ENCODE data around the gene FCN2. TPM values are rescaled to one million over a fixed set of nuclear protein-coding genes. Genes with fewer than 3 reads are reported as not detected.

The FCN2 gene
- total and polyA plus RNA-seq, 4 donors: 23.6 to 186 (median 121) TPM

GRCh38 chr9:134847138-134847537 lies 33.5 kb upstream of the FCN2 start:
- WGBS: 73% methylated on average over 3 of the region's 3 CpGs
- DNase-seq (ENCODE audit: low spot score): no peak
- TF ChIP-seq YY1 (IDR thresholded peaks at IDR 0.05) (no peak), RAD21 (IDR thresholded peaks at IDR 0.05) (no peak), JUND (IDR thresholded peaks at IDR 0.05) (no peak), EGR1 (IDR thresholded peaks at IDR 0.05; ENCODE audit: low read depth in 2 of 2) (no peak)
- TF ChIP-seq, protein P1, sequence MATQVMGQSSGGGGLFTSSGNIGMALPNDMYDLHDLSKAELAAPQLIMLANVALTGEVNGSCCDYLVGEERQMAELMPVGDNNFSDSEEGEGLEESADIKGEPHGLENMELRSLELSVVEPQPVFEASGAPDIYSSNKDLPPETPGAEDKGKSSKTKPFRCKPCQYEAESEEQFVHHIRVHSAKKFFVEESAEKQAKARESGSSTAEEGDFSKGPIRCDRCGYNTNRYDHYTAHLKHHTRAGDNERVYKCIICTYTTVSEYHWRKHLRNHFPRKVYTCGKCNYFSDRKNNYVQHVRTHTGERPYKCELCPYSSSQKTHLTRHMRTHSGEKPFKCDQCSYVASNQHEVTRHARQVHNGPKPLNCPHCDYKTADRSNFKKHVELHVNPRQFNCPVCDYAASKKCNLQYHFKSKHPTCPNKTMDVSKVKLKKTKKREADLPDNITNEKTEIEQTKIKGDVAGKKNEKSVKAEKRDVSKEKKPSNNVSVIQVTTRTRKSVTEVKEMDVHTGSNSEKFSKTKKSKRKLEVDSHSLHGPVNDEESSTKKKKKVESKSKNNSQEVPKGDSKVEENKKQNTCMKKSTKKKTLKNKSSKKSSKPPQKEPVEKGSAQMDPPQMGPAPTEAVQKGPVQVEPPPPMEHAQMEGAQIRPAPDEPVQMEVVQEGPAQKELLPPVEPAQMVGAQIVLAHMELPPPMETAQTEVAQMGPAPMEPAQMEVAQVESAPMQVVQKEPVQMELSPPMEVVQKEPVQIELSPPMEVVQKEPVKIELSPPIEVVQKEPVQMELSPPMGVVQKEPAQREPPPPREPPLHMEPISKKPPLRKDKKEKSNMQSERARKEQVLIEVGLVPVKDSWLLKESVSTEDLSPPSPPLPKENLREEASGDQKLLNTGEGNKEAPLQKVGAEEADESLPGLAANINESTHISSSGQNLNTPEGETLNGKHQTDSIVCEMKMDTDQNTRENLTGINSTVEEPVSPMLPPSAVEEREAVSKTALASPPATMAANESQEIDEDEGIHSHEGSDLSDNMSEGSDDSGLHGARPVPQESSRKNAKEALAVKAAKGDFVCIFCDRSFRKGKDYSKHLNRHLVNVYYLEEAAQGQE (IDR thresholded peaks at IDR 0.05): no peak
- no peak overlapping the region for H3K9ac ChIP-seq (ENCODE audit: low read depth in 1 of 2, low read length in 2 of 2)
- no peaks in the 10 kb centered on the region for H3K27me3 ChIP-seq (ENCODE audit: control insufficient read depth in 4 of 4, insufficient read depth in 4 of 4, low read length in 3 of 4)
- no peaks in the 10 kb centered on the region for H3K4me1 ChIP-seq (ENCODE audit: control insufficient read depth in 4 of 4, insufficient read depth in 4 of 4, low read length in 3 of 4)
- H3K4me3 ChIP-seq (ENCODE audit: low read depth in 1 of 3, low read length in 3 of 3): no peak overlapping the region
- no peak overlapping the region for H3K27ac ChIP-seq (ENCODE audit: low read depth in 1 of 2, low read length in 2 of 2)
- H3K36me3 ChIP-seq (ENCODE audit: control insufficient read depth in 4 of 4, insufficient read depth in 3 of 4, low read depth in 1 of 4, low read length in 3 of 4): no peaks in the 10 kb centered on the region
- H3K9me3 ChIP-seq (ENCODE audit: control insufficient read depth in 4 of 4, low read length in 3 of 4): peaks cover 0 to 6% (median under 1%) of the 10 kb centered on the region in 4 donors

DNA sequence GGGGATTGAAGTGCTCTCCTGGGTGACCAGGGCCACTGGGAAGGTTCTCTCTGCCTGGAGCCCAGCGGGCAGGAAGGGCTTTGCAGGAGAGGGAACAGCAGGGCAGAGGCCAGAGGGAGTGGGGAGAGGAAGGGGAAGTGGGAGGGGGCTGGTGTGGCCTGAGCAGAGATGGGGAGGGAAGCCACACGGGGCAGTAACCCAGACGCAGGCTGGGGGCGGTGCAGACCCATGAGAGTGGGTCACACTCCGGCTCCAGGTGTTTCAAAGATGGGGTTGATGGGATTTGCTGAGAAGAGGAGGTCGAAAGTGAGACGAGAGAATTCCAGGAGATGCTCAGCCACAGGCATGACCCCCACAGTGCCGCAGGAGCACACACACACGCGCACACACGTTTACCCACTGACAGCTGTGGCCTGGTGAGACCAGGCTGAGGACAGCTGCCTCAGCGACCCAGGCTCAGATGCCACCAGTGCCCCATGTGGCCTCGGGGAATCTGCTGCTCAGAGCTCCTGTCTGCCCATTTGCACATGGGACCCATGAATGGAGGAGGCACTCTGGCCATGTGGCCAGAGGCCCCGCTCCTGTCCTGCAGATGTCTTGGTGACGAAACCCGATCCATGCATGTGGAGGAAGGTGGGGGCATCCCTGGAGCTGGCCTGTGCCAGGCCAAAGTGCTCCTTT lies 32.7 kb upstream of the FCN2 start:
- WGBS: 70% methylated on average over 16 of the region's 16 CpGs
- Histone ChIP-seq H3K27ac (ENCODE audit: low read depth in 1 of 2, low read length in 2 of 2) (no peak overlapping the region), H3K9ac (ENCODE audit: low read depth in 1 of 2, low read length in 2 of 2) (no peak overlapping the region), H3K27me3 (ENCODE audit: control insufficient read depth in 4 of 4, insufficient read depth in 4 of 4, low read length in 3 of 4) (no peaks in the 10 kb centered on the region), H3K9me3 (ENCODE audit: control insufficient read depth in 4 of 4, low read length in 3 of 4) (peaks cover 0 to 7% (median under 1%) of the 10 kb centered on the region in 4 donors), H3K4me3 (ENCODE audit: low read depth in 1 of 3, low read length in 3 of 3) (no peak overlapping the region), H3K36me3 (ENCODE audit: control insufficient read depth in 4 of 4, insufficient read depth in 3 of 4, low read depth in 1 of 4, low read length in 3 of 4) (no peaks in the 10 kb centered on the region), H3K4me1 (ENCODE audit: control insufficient read depth in 4 of 4, insufficient read depth in 4 of 4, low read length in 3 of 4) (no peaks in the 10 kb centered on the region)
- DNase-seq (ENCODE audit: low spot score): no peak
- TF ChIP-seq EGR1 (IDR thresholded peaks at IDR 0.05; ENCODE audit: low read depth in 2 of 2): no peak
- no peak for TF ChIP-seq FOXA1 (IDR thresholded peaks at IDR 0.05)
- TF ChIP-seq, protein P1 (IDR thresholded peaks at IDR 0.05): no peak
- TF ChIP-seq ZBTB33 (IDR thresholded peaks at IDR 0.05): no peak
- TF ChIP-seq RAD21 (IDR thresholded peaks at IDR 0.05): no peak
- no peak for TF ChIP-seq MAX (IDR thresholded peaks at IDR 0.05)
- TF ChIP-seq HNF4A (conservative IDR thresholded peaks at IDR 0.05): no peak
- no peak for TF ChIP-seq TAF1 (conservative IDR thresholded peaks at IDR 0.05)
- no peak for TF ChIP-seq ATF3 (IDR thresholded peaks at IDR 0.05)
- no peak for TF ChIP-seq RXRA (IDR thresholded peaks at IDR 0.05)
- TF ChIP-seq GABPA (IDR thresholded peaks at IDR 0.05 in 1 of 2, conservative IDR thresholded peaks at IDR 0.05 in 1 of 2): no peak

Measured in liver (tissue), 9 donors.